GM04504 (cell line): ENCODE data around the gene ARHGEF1.

Experiments used
- DNase-seq: peaks from one replicate; pipeline ENCODE4 v3.0.0-alpha.2; 2012; ENCODE audit warnings: low read depth

ARHGEF1 gene

GRCh38 chr19:41919948-41920712, 37.1 kb downstream of the ARHGEF1 start:
- DNase-seq, result no peak

- DNase-seq, result no peak
Measured at GRCh38 chr19:41920882-41921576, 38.0 kb downstream of the ARHGEF1 start.

- no peak for DNase-seq
Measured at GRCh38 chr19:41921577-41922576, 38.9 kb downstream of the ARHGEF1 start.

- no peak for DNase-seq
Measured at GRCh38 chr19:41922585-41922984, 39.6 kb downstream of the ARHGEF1 start.

- DNase-seq, result no peak
Measured at GRCh38 chr19:41923045-41923788, 40.2 kb downstream of the ARHGEF1 start.

- no peak for DNase-seq
Measured at GRCh38 chr19:41924151-41925145, 41.5 kb downstream of the ARHGEF1 start.

GRCh38 chr19:41925208-41926003, 42.4 kb downstream of the ARHGEF1 start:
- DNase-seq, result no peak

- DNase-seq, result no peak
Measured at GRCh38 chr19:41926028-41926762, 43.2 kb downstream of the ARHGEF1 start.

- DNase-seq, result no peak
Measured at GRCh38 chr19:41926763-41927496, 43.9 kb downstream of the ARHGEF1 start.

GRCh38 chr19:41927497-41928192, 44.7 kb downstream of the ARHGEF1 start:
- DNase-seq, result no peak

GRCh38 chr19:41928221-41928683, 45.3 kb downstream of the ARHGEF1 start, which contains the start of gene ERFL:
Gene ERFL (minus strand): TSS chr19:41928449. CDS start chr19:41912919, 15,530 bp downstream.
- no peak for DNase-seq

- DNase-seq, result no peak
Measured at GRCh38 chr19:41928754-41929535, 46.0 kb downstream of the ARHGEF1 start.

- no peak for DNase-seq
Measured at GRCh38 chr19:41929536-41930071, 46.6 kb downstream of the ARHGEF1 start.

- no peak for DNase-seq
Measured at GRCh38 chr19:41930322-41930722, 47.3 kb downstream of the ARHGEF1 start.

- no peak for DNase-seq
Measured at GRCh38 chr19:41930926-41931592, 48.1 kb downstream of the ARHGEF1 start.
